Activated CD8-positive, alpha-beta memory T cell treated with anti-CD3 and anti-CD28 coated beads for 24 hours (primary cell): ENCODE results near the gene FBXL2.
"Not testable (repeated sequence)": the region's sequence is repeated elsewhere in the genome, so short reads cannot be mapped to it uniquely, and the experiment has no call there.

Experiments
- DNase-seq: peaks from one replicate; pipeline ENCODE4 v3.0.0-alpha.2; 2020

The FBXL2 gene

DNA sequence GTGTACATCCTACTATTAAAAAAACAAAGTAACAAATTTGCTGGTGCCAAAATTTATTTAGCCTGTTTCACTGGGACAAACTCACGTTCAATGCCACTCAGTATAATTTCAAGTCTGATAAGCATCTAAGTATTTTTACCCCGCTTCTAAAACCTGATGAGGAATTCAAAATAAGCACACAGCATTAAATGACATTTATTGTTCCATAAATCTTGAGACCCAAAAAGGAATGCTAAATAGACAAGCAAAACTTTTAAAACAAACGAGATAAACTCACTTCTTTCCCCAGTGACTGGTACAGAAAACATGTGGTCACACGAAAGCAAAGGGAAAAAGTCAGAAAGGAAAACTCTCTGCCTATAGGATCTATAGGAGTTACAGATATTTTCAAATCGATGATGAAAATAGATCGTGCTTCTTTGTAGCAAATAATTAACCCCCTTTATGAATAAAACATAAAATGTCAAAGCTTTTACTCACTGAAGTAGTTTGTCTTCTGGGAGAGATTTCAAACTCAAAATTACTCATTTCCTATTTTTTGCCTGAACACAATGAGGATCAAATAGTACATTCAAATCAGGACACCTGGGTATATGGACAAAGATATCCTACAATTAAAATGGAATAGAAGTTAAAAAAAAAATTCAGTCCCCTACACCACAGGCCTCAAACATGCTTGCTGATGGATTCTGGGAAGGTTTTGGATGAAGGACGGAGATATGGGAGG is 111.3 kb downstream of the FBXL2 start:
- no peak for DNase-seq

DNA sequence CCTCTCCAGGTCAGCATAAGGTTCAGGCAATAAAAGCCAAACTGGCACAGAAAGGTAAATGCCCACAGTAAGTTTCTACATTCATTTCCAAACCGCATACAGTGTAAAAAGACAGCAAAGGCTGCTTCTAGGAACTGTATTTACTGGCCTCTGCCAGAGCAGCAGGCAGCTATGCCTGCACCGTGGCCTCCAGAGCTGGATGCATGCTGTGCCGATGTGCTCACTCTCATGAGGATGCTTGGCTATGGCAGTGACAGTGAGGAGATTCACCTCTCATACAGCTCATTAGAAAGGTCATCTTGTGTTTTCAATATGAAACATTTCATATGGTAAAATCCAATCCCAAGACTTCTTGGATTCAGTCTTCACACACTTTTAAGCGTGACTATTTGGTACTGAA is 112.7 kb downstream of the FBXL2 start:
- no peak for DNase-seq

DNA sequence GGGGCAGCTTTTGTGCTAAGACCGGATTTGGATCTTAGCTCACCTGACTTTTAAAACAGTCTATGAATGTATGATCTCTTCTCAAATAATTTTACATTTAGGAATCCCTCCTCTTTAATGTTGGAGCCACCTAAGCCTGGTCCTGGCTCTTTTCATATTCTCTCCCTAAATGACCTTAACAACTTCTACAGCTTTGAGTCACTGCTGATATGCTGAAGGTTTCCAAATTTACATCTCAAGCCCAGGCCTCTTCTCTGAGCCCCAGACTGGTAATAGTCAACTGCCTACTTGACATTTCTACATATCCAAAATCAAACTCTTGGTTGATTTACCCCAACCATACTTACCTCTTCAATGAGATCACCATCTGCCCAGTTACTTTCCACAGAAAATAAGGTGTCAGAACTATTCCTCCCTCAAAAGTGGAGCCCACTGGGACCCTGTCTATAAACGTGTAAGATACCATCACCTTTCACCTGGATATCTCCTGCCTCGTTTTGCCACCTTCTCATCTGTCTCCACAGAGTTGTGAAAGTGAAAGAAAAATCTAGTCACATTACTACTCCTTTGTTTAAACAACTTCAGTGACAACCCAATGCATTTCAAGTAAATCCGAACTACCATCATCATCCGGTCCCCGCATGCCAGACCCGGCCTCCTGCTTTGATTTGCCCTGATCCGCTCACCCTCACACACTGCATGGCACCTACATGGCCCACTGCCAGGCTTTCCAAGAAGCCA is 114.2 kb downstream of the FBXL2 start:
- no peak for DNase-seq

DNA sequence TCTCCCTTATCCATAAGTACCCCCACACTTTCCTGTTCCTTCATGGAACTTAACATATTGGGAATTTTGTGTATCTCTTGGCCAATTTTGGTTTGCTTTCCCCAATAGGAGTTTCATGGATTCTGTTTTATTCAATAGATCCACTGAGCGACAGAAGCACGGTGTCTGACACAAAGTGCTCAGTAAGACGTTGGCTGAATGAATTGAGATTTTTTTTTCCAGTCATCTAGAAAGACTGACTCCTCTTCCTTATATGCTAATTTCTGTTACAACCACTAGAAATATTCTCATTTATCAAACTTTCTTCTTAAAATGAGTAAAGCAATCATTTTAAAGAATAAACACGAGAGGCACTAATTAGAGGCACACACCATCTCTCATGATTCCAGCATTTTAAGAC is 114.9 kb downstream of the FBXL2 start:
- no peak for DNase-seq

DNA sequence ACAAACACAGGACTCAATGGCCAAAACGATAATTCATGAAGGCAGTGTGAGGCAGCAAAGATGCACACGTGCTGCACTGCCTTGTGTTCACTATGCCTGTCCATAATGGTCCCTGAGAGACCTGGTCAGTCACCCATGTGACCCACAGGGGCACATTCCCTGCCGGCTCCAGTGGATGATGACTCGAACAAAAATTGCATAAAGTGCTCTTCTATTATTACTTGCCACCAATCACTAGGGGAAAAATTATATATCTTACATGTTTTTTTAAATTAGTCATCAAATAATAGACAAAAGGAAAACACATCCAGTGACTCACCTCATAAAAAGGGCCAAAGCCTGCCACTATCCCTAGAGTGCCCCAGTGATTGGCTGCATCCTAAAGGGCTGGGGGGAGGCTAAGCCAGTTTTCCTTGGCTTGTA is 115.5 kb downstream of the FBXL2 start:
- no peak for DNase-seq

DNA sequence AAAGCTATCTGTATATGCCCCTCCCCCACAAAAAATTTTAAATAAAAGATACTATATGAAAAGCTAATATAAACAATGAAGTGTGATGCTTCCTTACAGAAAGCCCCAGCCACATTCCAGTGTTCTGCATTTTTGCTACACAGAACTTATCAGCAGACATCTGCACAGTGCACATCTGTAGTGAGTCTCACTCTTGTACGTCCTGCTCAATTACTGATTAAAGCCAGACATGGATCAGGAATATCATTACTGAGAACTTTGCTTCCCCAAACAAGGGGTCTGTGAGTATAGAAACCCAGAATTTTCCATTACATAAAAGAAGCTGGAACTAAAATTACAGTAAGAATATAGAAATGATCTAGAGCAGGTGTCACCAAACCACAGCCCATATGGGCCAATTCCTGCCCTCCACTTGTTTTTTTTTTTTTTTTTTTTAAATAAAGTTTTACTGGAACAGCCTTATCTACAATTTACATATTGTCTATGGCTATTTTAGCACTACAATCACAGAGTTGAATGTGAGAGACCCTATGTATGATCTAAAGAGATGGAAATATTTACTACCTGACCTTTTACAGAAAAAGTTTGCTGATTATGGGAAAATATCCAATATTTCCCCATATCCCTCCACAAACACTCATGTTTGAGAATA is 117.3 kb downstream of the FBXL2 start:
- DNase-seq, result no peak

DNA sequence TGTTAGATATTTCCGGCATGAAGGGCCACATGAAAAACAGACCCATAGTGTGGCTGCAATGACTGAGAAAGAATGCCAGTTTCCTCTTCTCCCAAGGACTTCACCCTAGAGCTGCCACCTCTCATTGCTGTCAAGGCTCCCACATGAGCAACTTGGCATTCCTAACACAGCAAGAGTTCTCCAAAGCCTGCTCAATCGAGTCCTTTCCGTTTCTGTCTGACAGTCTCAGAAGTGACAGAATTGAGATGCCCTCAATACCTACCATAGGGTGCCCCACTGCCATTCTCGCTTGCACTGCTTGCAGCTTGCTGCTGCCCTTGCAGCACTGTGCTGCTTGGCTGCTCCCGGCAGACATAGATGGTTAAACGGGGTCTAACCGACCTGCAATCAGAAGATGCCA is 118.7 kb downstream of the FBXL2 start:
- no peak for DNase-seq

DNA sequence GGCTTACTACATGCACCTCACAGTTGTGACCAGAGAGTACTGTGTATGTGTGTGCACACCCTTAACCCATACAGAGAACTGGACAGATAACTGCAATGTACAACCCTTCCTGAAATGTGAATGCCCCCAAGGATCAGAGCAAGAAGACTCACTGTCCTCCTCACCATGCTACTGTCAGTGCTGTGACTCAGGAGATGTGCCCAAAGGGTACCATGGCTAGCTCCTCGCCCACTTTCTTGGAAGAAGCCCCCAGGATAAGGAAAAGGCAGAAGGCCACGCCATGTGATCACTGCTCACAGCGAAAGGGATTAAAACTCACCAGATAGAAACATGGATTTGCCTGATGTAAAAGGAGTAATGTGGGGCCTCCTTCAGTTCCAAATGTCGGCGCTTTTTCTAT is 121.2 kb downstream of the FBXL2 start:
- no peak for DNase-seq

DNA sequence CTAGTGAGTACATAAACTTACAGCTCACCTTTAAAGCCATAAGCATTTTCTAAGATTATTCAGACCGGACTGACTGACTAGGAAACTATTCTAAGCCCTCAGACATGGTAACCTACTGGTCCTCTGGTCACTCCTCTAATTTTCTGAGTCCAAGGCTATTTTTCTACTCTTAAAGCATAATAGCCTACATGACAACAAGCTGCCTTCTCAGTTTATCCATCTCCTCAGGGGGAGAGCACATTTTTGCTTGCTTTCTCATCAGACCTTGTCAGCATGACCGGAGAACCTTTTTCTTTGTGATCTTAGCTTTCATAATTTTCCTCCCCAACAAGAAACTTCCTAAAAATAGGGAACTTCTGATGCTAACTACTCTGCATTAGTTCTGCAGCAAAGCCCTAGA is 124.5 kb downstream of the FBXL2 start:
- no peak for DNase-seq

DNA sequence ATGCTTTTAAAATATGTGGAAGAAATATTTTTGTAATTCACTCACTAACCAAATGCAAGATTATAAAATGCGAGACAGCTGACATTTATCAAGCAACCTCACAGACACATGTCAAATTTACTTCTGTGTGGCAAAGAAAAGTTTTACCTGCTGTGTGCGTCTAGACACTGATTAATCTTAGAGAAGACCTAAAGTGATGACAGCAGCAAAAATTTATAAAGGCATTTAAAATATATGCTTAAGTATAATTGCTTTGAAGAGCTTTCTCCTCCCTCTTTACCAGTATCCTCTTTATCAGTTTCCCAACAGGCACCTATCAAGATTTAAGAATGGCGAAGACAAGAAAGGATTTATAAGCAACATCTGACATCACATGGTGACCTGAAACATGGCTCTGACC is 125.7 kb downstream of the FBXL2 start:
- DNase-seq, result no peak

DNA sequence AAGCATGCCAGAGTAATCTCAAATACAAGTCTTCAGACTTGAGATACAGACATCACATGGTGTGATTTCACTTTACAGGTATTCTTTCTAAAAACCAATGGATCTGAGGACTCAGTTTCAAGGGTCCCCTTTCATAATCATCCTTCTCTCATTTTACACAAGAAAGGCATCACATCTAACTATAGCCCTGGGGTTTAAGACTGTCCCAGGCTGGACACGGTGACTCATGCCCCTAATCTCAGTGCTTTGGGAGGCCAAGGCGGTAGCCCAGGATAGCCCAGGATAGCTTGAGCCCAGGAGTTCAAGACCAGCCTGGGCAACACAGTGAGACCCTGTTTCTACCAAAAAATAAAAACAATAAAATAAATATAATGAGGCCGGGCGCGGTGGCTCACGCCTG is 126.5 kb downstream of the FBXL2 start:
- no peak for DNase-seq

DNA sequence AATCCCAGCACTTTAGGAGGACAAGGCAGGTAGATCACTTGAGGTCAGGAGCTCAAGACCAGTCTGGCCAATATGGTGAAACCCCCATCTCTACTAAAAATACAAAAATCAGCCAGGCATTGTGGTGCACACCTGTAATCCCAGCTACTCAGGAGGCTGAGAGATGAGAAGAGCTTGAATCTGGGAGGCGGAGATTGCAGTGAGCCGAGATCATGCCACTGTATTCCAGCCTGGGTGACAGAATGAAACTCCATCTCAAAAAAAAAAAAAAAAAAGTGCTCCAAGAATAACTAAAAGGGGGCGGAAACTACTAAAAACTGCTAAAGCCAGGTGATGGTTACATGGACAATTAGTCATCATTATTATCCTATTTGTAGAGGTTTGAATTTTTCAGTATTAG is 133.6 kb downstream of the FBXL2 start:
- DNase-seq, result not testable (repeated sequence)

DNA sequence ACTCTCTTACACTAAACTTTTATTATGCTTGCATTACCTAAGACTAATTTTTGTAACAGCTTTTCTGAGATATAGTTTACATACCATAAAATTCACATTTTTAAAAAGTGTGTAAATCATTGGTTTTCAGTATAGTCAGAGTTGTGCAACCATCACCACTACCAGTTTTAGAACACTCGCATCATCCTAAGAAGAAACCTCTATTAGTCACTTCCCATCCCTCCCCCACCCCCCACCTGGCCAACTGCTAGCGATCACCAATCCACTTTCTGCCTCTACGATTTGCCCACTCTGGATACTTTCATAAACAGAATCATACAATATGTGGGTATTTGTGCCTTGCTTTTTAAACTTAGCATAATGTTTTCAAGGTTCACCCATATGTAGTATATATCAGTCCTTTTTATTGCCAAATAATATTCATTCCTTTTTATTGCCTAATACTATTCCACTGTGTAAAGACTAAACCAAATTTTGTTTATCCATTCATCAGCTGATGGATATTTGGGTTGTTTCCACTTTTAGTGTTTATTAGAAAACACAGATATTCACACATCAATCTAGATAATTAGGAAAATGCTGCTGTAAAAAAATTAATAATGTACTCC is 139.9 kb downstream of the FBXL2 start:
- no peak for DNase-seq

DNA sequence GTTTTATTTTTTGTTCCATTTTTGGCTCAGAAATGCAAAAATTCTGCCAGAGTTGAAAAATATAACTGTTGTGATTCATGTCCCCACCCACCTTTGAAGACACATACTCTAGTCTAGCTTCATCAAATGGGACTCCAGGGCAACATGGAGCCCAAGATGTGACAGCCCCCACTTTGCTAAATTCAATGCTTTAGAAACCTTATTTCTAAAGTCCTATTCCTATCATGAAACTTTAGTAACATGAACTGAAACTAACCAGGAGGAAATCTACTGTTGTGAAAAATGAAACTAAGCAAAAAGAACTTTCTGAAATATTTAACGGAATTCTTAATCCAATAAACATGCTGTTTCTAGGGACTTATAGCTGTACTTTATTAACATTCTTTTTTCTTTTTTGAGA is 142.7 kb downstream of the FBXL2 start:
- no peak for DNase-seq

DNA sequence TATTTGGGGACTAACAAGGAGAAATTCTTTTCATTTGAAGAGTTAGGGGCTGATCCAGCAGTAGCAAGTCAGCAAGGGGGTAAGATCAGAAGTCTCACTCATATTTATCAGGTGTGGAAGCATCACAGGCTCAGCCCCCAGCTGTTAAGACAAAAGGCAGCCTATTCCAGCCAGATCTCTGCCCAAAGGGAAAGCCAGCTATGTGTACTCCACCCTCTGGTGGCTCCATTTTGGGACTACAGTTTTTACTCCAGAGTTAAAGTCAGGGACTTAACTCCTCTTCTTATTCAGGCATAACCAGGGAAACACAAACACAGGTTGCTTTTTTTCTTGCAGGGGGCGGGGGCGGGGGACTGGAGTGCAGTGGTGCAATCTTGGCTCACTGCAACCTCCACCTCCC is 143.7 kb downstream of the FBXL2 start:
- DNase-seq, result no peak

DNA sequence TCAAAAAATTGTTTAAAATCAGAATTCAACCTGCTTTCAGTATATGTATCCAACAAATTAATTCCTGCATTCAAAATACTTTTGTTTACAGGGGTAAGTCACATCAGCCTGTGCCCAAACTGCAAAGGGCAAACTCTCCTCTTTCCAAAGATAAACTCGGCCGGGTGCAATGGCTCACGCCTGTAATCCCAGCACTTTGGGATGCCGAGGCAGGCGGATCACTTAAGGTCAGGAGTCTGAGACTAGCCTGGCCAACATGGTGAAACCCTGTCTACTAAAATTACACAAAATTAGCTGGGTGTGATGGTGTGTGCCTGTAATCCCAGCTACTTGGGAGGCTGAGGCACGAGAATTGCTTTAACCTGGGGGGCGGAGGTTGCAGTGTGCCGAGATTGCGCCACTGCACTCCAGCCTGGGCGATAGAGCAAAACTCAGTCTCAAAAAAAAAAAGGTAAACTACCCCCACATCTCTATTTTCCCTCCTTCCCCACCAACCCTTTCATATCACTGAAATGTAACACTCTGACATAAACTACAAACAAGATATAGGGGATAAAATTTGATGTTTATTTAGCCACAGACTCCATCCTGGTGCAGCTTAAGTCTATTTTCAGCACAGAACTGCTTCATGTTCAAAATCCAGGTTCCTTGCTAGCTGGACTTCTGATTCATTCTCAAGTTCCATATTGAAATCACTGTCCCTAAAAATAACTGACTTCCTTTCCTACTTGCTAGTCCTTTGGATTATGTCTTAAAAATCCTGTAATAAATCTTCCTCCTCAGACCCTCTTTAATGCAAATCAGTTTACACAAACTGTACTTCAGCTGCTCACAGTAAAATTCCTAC is 147.6 kb downstream of the FBXL2 start:
- DNase-seq, result no peak

DNA sequence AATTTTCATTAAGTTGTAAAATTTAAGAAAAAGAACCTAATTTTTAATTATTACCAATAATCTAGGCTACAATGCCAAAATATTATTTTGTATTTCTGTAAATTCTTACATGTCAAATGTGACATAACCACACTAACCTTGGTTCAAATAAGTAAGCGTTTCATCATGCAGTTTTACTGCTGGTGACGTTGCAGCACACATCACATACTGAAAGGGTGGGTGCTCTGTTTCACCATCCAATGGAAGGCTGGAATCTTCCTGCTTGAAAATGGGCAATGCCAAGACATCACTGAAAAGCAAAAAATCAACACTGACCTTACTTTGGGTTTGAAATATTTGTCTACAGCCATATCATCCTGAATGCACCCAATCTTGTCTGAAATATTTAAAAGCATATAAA is 148.2 kb downstream of the FBXL2 start:
- no peak for DNase-seq

DNA sequence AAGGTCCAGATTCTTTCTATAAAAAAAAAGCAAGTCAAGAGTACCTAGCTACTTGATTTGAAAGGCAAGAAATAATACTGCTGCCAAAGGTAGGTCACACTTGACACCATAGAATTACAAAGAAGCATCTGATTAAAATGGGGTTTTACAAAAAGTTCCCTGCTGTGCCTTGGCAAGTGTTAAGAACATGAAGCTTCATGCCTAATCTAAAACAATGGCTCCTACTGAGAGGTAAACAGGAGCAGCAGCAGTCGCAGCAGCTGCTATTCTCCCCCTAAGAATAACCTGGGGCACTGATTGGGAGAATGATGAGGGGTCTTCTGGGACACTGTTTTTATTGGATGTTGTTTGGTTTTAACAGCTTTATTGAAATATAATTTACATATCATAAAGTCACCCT is 148.8 kb downstream of the FBXL2 start:
- no peak for DNase-seq

DNA sequence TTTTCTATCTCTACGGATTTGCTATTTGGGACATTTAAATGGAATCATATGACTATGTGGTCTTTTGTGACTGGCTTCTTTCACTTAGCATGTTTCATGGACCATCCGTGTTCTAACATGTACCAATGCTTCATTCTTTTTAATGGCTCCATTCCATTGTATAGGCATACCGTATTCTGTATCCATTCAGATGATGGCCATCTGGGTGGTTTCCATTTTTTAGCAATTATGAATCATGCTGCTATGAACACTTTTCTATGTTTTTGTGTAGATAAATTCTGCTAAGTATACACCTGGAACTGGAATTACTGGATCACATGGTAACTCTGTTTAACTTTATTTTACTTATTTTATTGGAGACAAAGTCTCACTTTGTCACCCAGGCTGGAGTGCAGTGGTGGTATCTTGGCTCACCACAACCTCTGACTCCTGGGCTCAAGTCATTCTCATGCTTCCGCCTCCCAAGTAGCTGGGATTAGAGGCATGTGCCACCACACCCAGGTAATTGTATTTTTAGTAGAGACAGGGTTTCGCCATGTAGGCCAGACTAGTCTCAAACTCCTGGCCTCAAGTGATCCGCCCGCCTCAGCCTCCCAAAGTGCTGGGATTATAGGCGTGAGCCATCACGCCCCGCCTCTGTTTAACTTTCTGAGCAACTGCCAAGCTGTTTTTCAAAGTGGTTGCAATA is 149.5 kb downstream of the FBXL2 start:
- DNase-seq, result no peak

DNA sequence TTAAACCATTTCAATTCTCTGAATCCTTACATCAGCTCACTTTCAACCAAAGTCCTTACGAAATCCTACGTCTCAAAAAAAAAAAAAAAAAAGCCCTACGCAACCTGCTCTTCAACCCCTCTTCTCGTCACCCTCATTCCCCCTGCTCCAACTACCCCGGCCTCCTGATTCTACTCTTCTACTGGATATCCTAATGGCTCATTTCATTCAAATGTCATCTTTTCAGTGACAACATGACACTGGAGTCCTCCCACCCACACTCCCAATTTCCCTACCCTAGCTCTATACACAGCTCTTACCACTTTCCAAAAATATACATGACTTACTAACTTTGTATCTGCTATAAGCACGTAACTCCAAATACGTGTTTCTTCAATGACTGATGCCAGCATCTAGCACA is 151.5 kb downstream of the FBXL2 start:
- DNase-seq, result no peak

DNA sequence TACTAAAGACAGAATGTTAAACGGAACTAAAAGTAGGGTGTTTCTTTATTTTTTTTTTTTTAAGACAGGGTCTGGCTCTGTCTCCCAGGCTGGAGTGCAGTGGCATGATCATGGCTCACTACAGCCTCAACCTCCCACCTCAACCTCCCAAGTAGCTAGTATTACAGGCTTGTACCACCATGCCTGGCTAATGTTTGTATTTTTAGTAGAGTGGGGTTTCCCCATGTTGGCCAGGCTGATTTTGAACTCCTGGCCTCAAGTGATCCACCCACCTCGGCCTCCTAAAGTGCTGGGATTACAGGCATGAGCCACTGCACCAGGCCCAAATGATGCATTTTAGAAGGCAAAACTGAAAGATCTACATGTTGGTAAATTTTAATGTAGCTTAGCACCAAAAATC is 152.1 kb downstream of the FBXL2 start:
- not testable (repeated sequence) for DNase-seq

DNA sequence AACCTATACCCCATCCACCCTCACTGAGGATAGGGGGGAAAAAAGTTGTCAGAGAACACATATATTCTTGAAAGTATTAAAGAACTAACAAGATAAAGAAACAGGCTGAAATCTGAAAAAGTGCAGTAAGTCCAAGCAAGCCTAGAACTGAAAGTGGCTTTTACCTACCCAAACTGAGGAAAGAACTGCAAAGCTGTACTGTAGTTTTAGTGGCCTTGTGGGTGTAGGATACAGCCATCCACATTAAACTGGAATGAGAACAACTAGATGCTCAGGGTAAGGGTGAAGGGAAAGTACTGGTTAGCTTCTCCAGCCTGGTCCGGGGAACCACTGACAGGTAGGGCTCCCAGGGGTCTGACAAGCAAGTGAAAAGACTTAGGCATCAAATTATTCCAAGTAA is 152.8 kb downstream of the FBXL2 start:
- DNase-seq, result no peak
